ENCODE data around the gene IFIT1.
"Not testable (repeated sequence)": the region's sequence is repeated elsewhere in the genome, so short reads cannot be mapped to it uniquely, and the experiment has no call there.

The IFIT1 gene

GRCh38 chr10:89428877-89429276, 36.5 kb downstream of the IFIT1 start:
- no peak for DNase-seq (ENCODE audit: low read depth in 1 of 2, low spot score in 1 of 2)

- DNase-seq (ENCODE audit: low read depth in 1 of 2, low spot score in 1 of 2): no peak
These were observed 39.6 kb downstream of the IFIT1 start for GRCh38 chr10:89431977-89432376.

GRCh38 chr10:89438525-89438924, 46.1 kb downstream of the IFIT1 start:
- DNase-seq (ENCODE audit: low read depth in 1 of 2, low spot score in 1 of 2): no peak

- no peak for DNase-seq (ENCODE audit: low read depth in 1 of 2, low spot score in 1 of 2)
These were observed 48.0 kb downstream of the IFIT1 start for GRCh38 chr10:89440226-89441009.

GRCh38 chr10:89442289-89442688, 49.9 kb downstream of the IFIT1 start:
- no peak for DNase-seq (ENCODE audit: low read depth in 1 of 2, low spot score in 1 of 2)

- not testable (repeated sequence) for DNase-seq (ENCODE audit: low read depth in 1 of 2, low spot score in 1 of 2)
These were observed 52.4 kb downstream of the IFIT1 start for GRCh38 chr10:89444819-89445218.

GRCh38 chr10:89450901-89451300, 58.5 kb downstream of the IFIT1 start:
- no peak for DNase-seq (ENCODE audit: low read depth in 1 of 2, low spot score in 1 of 2)

- no peak for DNase-seq (ENCODE audit: low read depth in 1 of 2, low spot score in 1 of 2)
These were observed 59.8 kb downstream of the IFIT1 start for GRCh38 chr10:89452193-89452592.

- no peak for DNase-seq (ENCODE audit: low read depth in 1 of 2, low spot score in 1 of 2)
These were observed 62.3 kb downstream of the IFIT1 start for GRCh38 chr10:89454561-89455347.
